Measurements from ENCODE around the gene TBC1D19. TPM values are rescaled to one million over a fixed set of nuclear protein-coding genes. Genes with fewer than 3 reads are reported as not detected.

The TBC1D19 gene
- polyA plus RNA-seq, 1 experiment: 8.3 TPM

GRCh38 chr4:26782168-26782829 lies 198.4 kb downstream of the TBC1D19 start:
- no peaks in the 10 kb centered on the region for H3K36me3 ChIP-seq (ENCODE audit: control insufficient read depth, insufficient read depth, low read length)
- DNase-seq (ENCODE audit: low read depth): no peak
- no peak overlapping the region for H3K4me3 ChIP-seq (ENCODE audit: low read depth, low read length)
- ChIA-PET CTCF (interaction anchor here (1.1 to 1.2 kb wide), 2 partner anchors 10 to 12 kb away, joined by 3 read pairs; no protein-coding TSS in a partner anchor), POLR2A (interaction anchor here (0.5 kb wide), 1 partner anchor 1351 kb away, joined by 3 read pairs; no protein-coding TSS in a partner anchor)
- TF ChIP-seq CTCF (IDR thresholded peaks at IDR 0.05; ENCODE audit: insufficient read depth, low read depth, low read length): no peak
- H3K27me3 ChIP-seq (ENCODE audit: control insufficient read depth, insufficient read depth, low read length): no peaks in the 10 kb centered on the region

DNA sequence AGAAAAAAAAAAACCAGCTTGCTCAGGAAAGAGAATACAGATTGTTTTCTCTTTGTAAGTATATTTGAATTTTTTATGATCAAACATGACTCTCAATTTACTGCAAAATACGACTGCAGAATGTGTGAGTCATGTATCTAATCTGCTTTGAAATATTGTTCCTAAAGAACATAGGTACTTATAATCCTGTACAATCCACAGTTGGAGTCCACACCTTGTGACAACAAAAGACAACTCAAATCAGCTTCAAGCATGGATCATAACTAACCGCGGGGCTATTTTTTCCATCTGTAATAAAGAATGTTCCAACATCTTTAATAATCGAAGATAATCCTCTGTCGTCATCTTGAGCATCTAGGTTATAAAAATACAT lies 198.9 kb downstream of the TBC1D19 start:
- CTCF ChIA-PET: interaction anchor here (1.1 to 1.2 kb wide), 2 partner anchors 9 to 11 kb away, joined by 3 read pairs; no protein-coding TSS in a partner anchor
- no peaks in the 10 kb centered on the region for H3K27me3 ChIP-seq (ENCODE audit: control insufficient read depth, insufficient read depth, low read length)

DNA sequence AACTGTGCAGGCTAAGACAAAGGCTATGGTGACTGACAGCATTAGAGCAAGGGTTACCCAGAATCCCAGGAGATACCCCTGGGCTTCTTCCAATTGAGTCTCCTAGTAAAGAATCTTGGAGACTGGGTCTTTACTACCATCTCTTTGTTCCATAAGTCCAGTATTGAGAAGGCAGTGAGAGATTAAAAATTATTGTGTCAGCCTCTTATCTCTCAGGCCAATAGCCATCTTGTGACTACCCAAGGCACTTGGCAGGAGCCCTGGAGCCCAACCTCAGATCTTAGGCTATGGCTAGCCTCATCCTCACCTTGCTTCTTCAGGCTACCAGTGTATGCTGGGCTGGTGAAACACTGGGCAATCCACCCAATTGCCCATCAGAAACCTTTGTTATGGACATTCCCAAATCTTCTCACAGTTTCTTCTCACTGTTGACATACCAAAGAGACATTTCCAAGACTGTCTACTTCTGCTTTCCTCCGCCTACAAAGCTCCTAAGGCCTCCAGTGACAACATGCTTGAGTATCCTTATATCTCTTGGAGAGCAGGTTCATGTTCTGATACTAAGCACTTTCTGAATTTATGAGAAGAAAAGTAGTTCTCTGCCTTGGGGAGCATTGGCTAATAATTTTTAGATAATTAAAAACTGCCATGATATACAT lies 200.5 kb downstream of the TBC1D19 start:
- no peak overlapping the region for H3K4me3 ChIP-seq (ENCODE audit: low read depth, low read length)
- POLR2A ChIA-PET: no interaction called here

More for the DNA sequence above, 198.9 kb downstream of the TBC1D19 start:
- TF ChIP-seq CTCF (IDR thresholded peaks at IDR 0.05; ENCODE audit: insufficient read depth, low read depth, low read length): no peak
- H3K36me3 ChIP-seq (ENCODE audit: control insufficient read depth, insufficient read depth, low read length): no peaks in the 10 kb centered on the region
- DNase-seq (ENCODE audit: low read depth): no peak
- no peak overlapping the region for H3K4me3 ChIP-seq (ENCODE audit: low read depth, low read length)
- POLR2A ChIA-PET: interaction anchor here (0.5 kb wide), 1 partner anchor 1352 kb away, joined by 3 read pairs; no protein-coding TSS in a partner anchor

DNA sequence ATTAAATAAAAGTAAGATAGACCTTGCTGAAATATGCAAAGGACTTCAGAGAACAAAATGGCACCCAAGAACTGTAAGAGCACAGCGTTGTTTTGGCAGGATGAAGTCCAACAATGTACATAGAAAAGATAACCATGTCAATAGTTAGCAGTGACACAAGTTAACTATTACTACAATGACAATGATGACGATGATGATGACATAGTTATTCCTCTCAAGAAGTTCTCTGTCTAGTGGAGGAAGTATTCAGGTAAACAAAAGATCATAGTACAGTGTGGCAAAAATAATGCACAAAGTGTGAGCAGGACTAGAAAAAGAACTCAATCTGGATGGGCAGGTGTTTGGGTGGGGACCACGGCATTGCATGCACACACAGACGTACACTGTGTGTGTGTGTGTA lies 201.4 kb downstream of the TBC1D19 start:
- H3K4me3 ChIP-seq (ENCODE audit: low read depth, low read length): no peak overlapping the region
- TF ChIP-seq CTCF (IDR thresholded peaks at IDR 0.05; ENCODE audit: insufficient read depth, low read depth, low read length): no peak
- DNase-seq (ENCODE audit: low read depth): no peak
- POLR2A ChIA-PET: no interaction called here
- CTCF ChIA-PET: no interaction called here
- no peaks in the 10 kb centered on the region for H3K27me3 ChIP-seq (ENCODE audit: control insufficient read depth, insufficient read depth, low read length)
- no peaks in the 10 kb centered on the region for H3K36me3 ChIP-seq (ENCODE audit: control insufficient read depth, insufficient read depth, low read length)

More for the DNA sequence above, 200.5 kb downstream of the TBC1D19 start:
- no peak for DNase-seq (ENCODE audit: low read depth)
- no peak for TF ChIP-seq CTCF (IDR thresholded peaks at IDR 0.05; ENCODE audit: insufficient read depth, low read depth, low read length)
- CTCF ChIA-PET: no interaction called here
- no peaks in the 10 kb centered on the region for H3K27me3 ChIP-seq (ENCODE audit: control insufficient read depth, insufficient read depth, low read length)
- H3K36me3 ChIP-seq (ENCODE audit: control insufficient read depth, insufficient read depth, low read length): no peaks in the 10 kb centered on the region

GRCh38 chr4:26785810-26786209 lies 201.9 kb downstream of the TBC1D19 start:
- DNase-seq (ENCODE audit: low read depth): no peak
- no peak for TF ChIP-seq CTCF (IDR thresholded peaks at IDR 0.05; ENCODE audit: insufficient read depth, low read depth, low read length)
- POLR2A ChIA-PET: no interaction called here
- no peak overlapping the region for H3K4me3 ChIP-seq (ENCODE audit: low read depth, low read length)
- H3K27me3 ChIP-seq (ENCODE audit: control insufficient read depth, insufficient read depth, low read length): no peaks in the 10 kb centered on the region
- H3K36me3 ChIP-seq (ENCODE audit: control insufficient read depth, insufficient read depth, low read length): no peaks in the 10 kb centered on the region
- CTCF ChIA-PET: interaction anchor here (0.7 kb wide), 1 partner anchor 222 kb away, joined by 3 read pairs; no protein-coding TSS in a partner anchor
